Progenitor cell of endocrine pancreas (in vitro differentiated cells): ENCODE data around the gene GABRB3. TPM values are rescaled to one million over a fixed set of nuclear protein-coding genes. Genes with fewer than 3 reads are reported as not detected.

ENCODE experiments used
- DNase-seq: peaks from one replicate; pipeline ENCODE4 v3.0.0; 2021; ENCODE audit warnings: low spot score; ENCODE audit not compliant: unreplicated experiment
- H3K27ac Mint-ChIP-seq: 2 replicates; pipeline ENCODE4 v1.8.0; 2021; ENCODE audit warnings: mild to moderate bottlenecking, moderate library complexity, mixed read lengths
- H3K27me3 Mint-ChIP-seq: 2 replicates; pipeline ENCODE4 v1.8.0; 2021; ENCODE audit warnings: mixed read lengths
- H3K36me3 Mint-ChIP-seq: 2 replicates; pipeline ENCODE4 v1.8.0; 2022; ENCODE audit warnings: mixed read lengths; ENCODE audit not compliant: insufficient read depth
- H3K4me1 Mint-ChIP-seq: 2 replicates; pipeline ENCODE4 v1.8.0; 2021; ENCODE audit warnings: low read depth, mixed read lengths
- H3K4me3 Mint-ChIP-seq: 2 replicates; pipeline ENCODE4 v1.8.0; 2021; ENCODE audit warnings: low read depth, mild to moderate bottlenecking, moderate library complexity, mixed read lengths
- H3K9me3 Mint-ChIP-seq: 2 replicates; pipeline ENCODE4 v1.8.0; 2021; ENCODE audit warnings: low read depth, mixed read lengths
- CTCF ChIP-seq: fragments of 200-600 bp; sonication (generic); IDR thresholded peaks from one replicate; pipeline ENCODE4 v1.5.0; 2021; ENCODE audit warnings: antibody characterized with exemption, mild to moderate bottlenecking; ENCODE audit not compliant: unreplicated experiment
- total RNA-seq: library from RNA; stranded (reverse); gene quantifications from 2 replicates; pipeline ENCODE4 v1.2.1, GENCODE V29; 2021

The GABRB3 gene
- total RNA-seq, 1 donor from 2014 or later: 20.9 TPM

GRCh38 chr15:26804063-26804804 is 31.4 kb upstream of the GABRB3 start:
- DNase-seq: no peak
- Mint-ChIP-seq H3K4me3 (no peak overlapping the region), H3K9me3 (no peaks in the 10 kb centered on the region), H3K27ac (no peak overlapping the region), H3K36me3 (no peaks in the 10 kb centered on the region), H3K27me3 (no peaks in the 10 kb centered on the region), H3K4me1 (no peaks in the 10 kb centered on the region)
- TF ChIP-seq CTCF: no peak

GRCh38 chr15:26790118-26790517 is 17.3 kb upstream of the GABRB3 start:
- Mint-ChIP-seq H3K27ac (no peak overlapping the region), H3K4me3 (no peak overlapping the region), H3K9me3 (peaks cover 4% of the 10 kb centered on the region), H3K27me3 (no peaks in the 10 kb centered on the region), H3K36me3 (no peaks in the 10 kb centered on the region), H3K4me1 (no peaks in the 10 kb centered on the region)
- TF ChIP-seq CTCF: no peak
- DNase-seq: no peak

DNA sequence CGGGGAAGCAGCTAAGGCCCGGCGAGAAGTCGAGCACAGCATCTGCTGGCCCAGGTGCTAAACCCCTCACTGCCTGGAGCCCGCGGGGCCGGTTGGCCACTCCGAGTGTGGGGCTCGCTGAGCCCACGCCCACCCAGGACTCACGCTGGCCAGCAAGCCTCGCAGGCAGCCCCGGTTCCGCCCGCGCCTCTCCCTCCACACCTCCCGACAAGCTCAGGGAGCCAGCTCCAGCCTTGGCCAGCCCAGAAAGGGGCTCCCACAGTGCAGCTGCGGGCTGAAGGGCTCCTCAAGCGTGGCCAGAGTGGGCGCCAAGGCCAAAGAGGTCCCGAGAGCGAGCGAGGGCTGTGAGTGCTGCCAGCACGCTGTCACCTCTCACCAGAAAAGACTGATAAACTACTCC is 8.9 kb upstream of the GABRB3 start:
- no peak overlapping the region for H3K27ac Mint-ChIP-seq
- no peaks in the 10 kb centered on the region for H3K4me1 Mint-ChIP-seq
- TF ChIP-seq CTCF: no peak
- no peaks in the 10 kb centered on the region for H3K9me3 Mint-ChIP-seq
- H3K27me3 Mint-ChIP-seq: peaks cover under 1% of the 10 kb centered on the region
- no peak for DNase-seq
- no peak overlapping the region for H3K4me3 Mint-ChIP-seq
- H3K36me3 Mint-ChIP-seq: no peaks in the 10 kb centered on the region

DNA sequence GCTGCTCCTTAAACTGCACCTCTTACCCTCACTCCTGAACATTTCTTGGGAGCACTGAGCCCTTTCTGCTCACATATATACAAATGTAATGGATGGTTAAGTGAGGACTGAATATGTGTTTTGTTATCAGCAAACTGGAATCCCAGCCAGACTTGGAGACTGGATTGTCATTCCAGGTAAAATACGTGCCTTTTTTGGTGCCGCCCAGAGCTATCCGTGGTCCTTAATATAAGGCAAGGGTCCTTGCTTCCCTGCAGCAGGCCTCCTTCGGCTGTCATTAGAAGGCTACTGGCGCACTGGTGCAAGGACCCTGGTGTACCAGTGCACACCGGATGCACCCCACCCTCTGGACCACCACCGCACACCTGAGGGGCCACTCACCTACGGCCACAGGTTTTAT is 1.1 kb upstream of the GABRB3 start:
- H3K4me1 Mint-ChIP-seq: peaks cover 11% of the 10 kb centered on the region
- H3K4me3 Mint-ChIP-seq: peak overlapping the region; percentile 79
- no peak for TF ChIP-seq CTCF
- peaks cover 50% of the 10 kb centered on the region for H3K27me3 Mint-ChIP-seq
- peak; percentile 15 for DNase-seq
- H3K27ac Mint-ChIP-seq: no peak overlapping the region
- H3K9me3 Mint-ChIP-seq: no peaks in the 10 kb centered on the region
- H3K36me3 Mint-ChIP-seq: no peaks in the 10 kb centered on the region

DNA sequence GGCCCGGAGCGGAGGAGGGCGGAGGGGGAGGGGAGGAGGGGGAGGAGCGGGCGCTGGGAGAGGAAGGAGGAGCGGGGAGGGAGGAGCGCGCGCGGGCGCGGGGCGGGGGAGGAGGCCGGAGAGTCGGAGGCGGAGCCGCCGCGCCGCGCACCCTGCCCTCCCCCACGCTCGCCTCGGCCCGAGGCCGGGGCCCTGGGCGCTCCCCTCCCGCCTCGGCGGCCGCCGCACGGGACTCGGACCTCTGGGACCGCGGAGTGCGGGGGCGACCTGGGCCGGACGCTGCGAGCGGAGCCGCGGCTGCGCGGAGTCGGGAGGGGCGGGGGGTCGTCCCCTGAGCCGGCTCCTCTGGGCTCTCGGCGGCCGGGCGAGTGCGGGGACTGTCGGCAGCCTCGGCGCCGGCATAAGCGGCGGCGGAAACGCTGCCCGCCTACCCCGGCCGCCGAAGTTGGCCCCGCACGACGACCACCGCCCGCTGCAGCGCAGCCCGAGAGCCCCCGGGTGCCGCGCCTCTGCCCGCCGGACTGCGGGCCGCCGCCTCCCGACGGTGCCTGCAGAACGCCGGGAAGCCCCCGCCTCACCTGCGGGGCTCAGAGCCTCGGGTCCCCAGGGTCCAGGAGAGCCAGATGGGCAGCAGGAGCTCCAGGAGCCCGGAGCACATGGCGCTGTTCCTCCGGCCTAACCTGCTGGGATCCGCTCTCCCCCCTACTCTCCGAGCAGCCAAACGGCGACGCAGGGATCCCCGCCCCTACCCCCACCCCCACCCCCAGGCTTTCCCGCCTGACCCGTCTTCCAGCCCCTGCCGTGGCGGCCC is 406 bp upstream of the GABRB3 start:
- no peaks in the 10 kb centered on the region for H3K9me3 Mint-ChIP-seq
- no peak overlapping the region for H3K27ac Mint-ChIP-seq
- H3K27me3 Mint-ChIP-seq: peaks cover 51% of the 10 kb centered on the region
- no peaks in the 10 kb centered on the region for H3K36me3 Mint-ChIP-seq
- H3K4me1 Mint-ChIP-seq: peaks cover 11% of the 10 kb centered on the region
- no peak for TF ChIP-seq CTCF
- peak overlapping the region; percentile 79 for H3K4me3 Mint-ChIP-seq
- peak; percentile 55 for DNase-seq
